ENCODE data around the gene USP40.

Gene USP40

DNA sequence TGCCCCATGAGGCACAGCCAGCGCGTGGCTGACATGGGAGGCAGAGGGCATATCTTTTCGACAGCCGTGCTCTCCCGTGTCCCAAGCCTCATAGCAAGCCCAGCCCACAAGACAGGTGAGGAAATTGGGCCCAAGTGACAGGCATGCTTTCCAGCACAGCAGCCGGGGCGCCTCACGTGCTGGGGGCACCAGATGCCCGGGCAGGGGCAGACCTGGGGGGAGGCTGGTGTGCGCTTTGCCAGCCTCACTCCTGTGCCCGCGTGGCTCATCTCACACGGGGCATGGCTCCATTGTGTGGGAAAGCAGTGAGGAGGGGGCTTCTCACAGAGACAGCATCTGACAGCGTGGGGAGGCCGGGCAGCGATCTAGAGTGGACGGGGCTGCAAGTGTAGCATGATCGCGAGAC, 93.2 kb downstream of the USP40 start:
- H3K4me3 ChIP-seq (ENCODE audit: low read depth, low read length): no peak overlapping the region
- no peak for DNase-seq (ENCODE audit: low read depth)
- TF ChIP-seq, protein P1, sequence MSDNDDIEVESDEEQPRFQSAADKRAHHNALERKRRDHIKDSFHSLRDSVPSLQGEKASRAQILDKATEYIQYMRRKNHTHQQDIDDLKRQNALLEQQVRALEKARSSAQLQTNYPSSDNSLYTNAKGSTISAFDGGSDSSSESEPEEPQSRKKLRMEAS (IDR thresholded peaks at IDR 0.05; ENCODE audit: low read depth, low read length): no peak
- TF ChIP-seq, protein P2, sequence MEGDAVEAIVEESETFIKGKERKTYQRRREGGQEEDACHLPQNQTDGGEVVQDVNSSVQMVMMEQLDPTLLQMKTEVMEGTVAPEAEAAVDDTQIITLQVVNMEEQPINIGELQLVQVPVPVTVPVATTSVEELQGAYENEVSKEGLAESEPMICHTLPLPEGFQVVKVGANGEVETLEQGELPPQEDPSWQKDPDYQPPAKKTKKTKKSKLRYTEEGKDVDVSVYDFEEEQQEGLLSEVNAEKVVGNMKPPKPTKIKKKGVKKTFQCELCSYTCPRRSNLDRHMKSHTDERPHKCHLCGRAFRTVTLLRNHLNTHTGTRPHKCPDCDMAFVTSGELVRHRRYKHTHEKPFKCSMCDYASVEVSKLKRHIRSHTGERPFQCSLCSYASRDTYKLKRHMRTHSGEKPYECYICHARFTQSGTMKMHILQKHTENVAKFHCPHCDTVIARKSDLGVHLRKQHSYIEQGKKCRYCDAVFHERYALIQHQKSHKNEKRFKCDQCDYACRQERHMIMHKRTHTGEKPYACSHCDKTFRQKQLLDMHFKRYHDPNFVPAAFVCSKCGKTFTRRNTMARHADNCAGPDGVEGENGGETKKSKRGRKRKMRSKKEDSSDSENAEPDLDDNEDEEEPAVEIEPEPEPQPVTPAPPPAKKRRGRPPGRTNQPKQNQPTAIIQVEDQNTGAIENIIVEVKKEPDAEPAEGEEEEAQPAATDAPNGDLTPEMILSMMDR (IDR thresholded peaks at IDR 0.05; ENCODE audit: low read depth, low read length): no peak
- TF ChIP-seq MYC (IDR thresholded peaks at IDR 0.05; ENCODE audit: low read depth, low read length) (no peak), POLR2A (IDR thresholded peaks at IDR 0.05; ENCODE audit: extremely low read depth, insufficient read length) (no peak)

DNA sequence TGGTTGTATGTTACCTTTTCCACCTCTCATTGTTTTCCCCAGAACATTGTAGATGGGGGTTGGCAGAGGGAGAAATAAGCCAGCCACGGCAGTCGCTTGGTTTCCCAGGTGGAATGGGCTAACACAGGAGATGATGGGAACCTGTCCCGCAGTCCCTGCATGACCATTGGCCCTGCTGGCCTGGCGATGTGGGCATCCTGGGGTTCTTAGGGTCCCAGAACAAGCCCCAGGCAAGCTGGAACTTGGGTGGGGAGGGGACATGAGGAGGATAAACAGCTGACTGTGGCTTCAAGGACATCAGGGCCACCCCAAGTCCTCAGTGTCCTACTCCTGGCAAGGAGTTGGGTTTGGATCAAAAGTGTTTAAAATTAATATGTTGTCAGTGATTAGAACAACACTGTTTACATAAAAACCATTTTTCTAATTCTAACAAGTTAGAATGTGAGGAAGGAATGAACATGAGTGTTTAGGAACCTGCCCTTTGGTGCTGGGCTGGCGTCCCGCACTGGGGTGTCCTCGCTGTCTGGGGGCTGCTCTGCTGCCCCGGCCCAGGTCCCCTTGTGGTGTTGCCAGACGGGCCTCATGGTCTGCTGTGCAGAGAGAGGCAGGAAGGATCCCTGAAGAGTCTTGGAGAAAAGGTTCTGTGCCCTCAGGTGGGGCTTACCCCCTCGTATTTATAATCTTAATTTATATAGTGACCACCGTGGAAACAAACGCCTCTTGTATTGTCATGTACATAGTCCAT, 95.1 kb downstream of the USP40 start:
- H3K4me3 ChIP-seq (ENCODE audit: low read depth, low read length): no peak overlapping the region
- TF ChIP-seq, protein P1 (IDR thresholded peaks at IDR 0.05; ENCODE audit: low read depth, low read length): no peak
- TF ChIP-seq POLR2A (IDR thresholded peaks at IDR 0.05; ENCODE audit: extremely low read depth, insufficient read length): no peak
- no peak for TF ChIP-seq MYC (IDR thresholded peaks at IDR 0.05; ENCODE audit: low read depth, low read length)
- TF ChIP-seq, protein P2 (IDR thresholded peaks at IDR 0.05; ENCODE audit: low read depth, low read length): no peak
- DNase-seq (ENCODE audit: low read depth): no peak

GRCh38 chr2:233470839-233471238, 95.7 kb downstream of the USP40 start:
- H3K4me3 ChIP-seq (ENCODE audit: low read depth, low read length): no peak overlapping the region
- DNase-seq (ENCODE audit: low read depth): no peak
- TF ChIP-seq MYC (IDR thresholded peaks at IDR 0.05; ENCODE audit: low read depth, low read length): no peak
- TF ChIP-seq, protein P1 (IDR thresholded peaks at IDR 0.05; ENCODE audit: low read depth, low read length): no peak
- TF ChIP-seq, protein P2 (IDR thresholded peaks at IDR 0.05; ENCODE audit: low read depth, low read length): no peak
- no peak for TF ChIP-seq POLR2A (IDR thresholded peaks at IDR 0.05; ENCODE audit: extremely low read depth, insufficient read length)

DNA sequence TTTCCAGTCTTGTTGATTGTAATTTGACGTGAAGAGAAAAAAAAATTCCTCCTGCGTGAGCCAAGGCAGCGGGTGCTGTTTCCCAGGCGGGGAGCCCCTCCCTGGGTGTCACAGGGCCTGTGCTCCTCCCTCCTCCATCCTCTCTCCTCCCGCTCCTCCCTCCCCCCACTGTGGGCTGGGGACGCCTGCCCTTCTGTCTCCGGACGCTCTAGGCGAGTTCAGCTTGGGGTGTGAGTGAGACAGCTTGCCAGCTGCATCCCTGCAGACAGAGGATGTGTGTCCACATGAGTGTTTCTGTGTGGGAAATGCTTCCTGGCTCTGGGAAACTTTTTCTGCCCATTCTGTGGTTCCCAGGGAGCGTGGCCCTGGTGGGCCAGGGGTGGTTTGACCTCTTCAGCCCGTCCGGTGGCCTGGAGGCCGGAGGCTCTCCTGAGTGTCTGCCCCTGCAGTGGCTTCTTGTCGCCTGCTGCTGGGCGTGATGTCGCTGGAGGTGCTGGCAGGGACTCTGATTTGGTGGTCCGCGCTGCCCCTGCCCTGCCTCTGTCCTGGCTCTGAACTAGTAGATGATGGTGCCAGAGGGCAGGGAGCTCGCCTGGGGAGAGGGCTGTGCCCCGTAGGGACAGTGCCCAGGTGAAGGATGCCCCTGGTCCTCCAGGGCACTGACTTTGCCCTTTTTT, 96.4 kb downstream of the USP40 start:
- DNase-seq (ENCODE audit: low read depth): no peak
- TF ChIP-seq POLR2A (IDR thresholded peaks at IDR 0.05; ENCODE audit: extremely low read depth, insufficient read length) (no peak), MYC (IDR thresholded peaks at IDR 0.05; ENCODE audit: low read depth, low read length) (no peak)
- TF ChIP-seq, protein P1 (IDR thresholded peaks at IDR 0.05; ENCODE audit: low read depth, low read length): no peak
- TF ChIP-seq, protein P2 (IDR thresholded peaks at IDR 0.05; ENCODE audit: low read depth, low read length): no peak
- no peak overlapping the region for H3K4me3 ChIP-seq (ENCODE audit: low read depth, low read length)

DNA sequence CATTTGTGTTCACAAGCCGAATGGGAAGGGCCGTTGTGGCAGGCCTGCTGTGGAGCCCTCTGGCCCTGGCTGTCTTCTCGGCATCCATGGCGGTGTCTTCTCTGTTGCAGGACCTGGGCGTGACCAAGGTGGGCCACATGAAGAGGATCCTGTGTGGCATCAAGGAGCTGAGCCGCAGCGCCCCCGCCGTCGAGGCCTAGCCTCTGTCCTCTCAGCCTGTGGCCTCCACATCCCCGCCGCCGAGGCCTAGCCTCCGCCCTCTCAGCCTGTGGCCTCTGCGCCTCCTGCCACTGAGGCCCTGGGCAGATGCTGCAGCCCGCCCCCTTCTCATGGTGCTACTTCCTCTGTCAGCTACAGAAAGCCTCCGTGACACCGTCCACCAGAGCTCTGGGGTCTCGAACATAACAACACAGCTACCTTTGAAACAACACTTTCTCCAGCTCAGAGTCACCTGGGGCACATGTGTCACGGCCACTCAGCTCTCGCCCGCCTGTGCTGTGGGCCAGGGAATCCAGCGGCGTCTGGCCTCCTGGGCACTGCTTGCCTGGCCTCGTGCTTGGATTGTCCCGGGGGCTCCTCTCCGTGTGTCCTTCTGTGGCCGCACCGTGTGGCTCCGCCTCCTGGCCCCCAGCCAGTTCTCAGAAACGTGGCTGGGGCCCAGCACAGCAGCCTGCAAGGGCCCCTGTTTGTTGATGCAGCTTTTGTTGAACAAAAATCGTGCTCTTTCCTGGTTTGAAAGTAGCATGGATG, 97.1 kb downstream of the USP40 start:
- TF ChIP-seq, protein P1 (IDR thresholded peaks at IDR 0.05; ENCODE audit: low read depth, low read length): no peak
- no peak for DNase-seq (ENCODE audit: low read depth)
- H3K4me3 ChIP-seq (ENCODE audit: low read depth, low read length): no peak overlapping the region

Measured in NB4 (cell line).